Liver (tissue), 9 donors: ENCODE results near the gene NECTIN1. TPM values are rescaled to one million over a fixed set of nuclear protein-coding genes. Genes with fewer than 3 reads are reported as not detected.

ENCODE experiments used
- DNase-seq: peaks from one replicate; pipeline ENCODE4 v3.0.0-alpha.2; 2017; ENCODE audit warnings: low spot score
- H3K27ac ChIP-seq, 2 donors: one replicate each; pipeline ENCODE4 v1.7.0; 2013; ENCODE audit warnings: inconsistent platforms in 2 of 2, low read length in 2 of 2, control low read depth in 1 of 2, low read depth in 1 of 2, mild to moderate bottlenecking in 1 of 2
- H3K27me3 ChIP-seq, 4 donors: one replicate each; pipeline versions ENCODE4 v1.6.1 to v1.7.0; 2013; ENCODE audit warnings: low read length in 3 of 4, inconsistent platforms in 1 of 4, mild to moderate bottlenecking in 1 of 4, moderate library complexity in 1 of 4; ENCODE audit not compliant: control insufficient read depth in 4 of 4, insufficient read depth in 4 of 4
- H3K36me3 ChIP-seq, 4 donors: one replicate each; pipeline versions ENCODE4 v1.6.1 to v1.7.0; 2013; ENCODE audit warnings: low read length in 3 of 4, mild to moderate bottlenecking in 3 of 4, low read depth in 1 of 4, moderate library complexity in 1 of 4; ENCODE audit not compliant: control insufficient read depth in 4 of 4, insufficient read depth in 3 of 4
- H3K4me1 ChIP-seq, 4 donors: one replicate each; pipeline versions ENCODE4 v1.6.1 to v1.7.0; 2013; ENCODE audit warnings: low read length in 3 of 4, mild to moderate bottlenecking in 3 of 4, moderate library complexity in 1 of 4; ENCODE audit not compliant: control insufficient read depth in 4 of 4, insufficient read depth in 4 of 4
- H3K4me3 ChIP-seq, 3 donors: one replicate each; pipeline versions ENCODE4 v1.6.1 to v1.7.0; 2013; ENCODE audit warnings: low read length in 3 of 3, control low read depth in 1 of 3, low read depth in 1 of 3, mild to moderate bottlenecking in 1 of 3
- H3K9ac ChIP-seq, 2 donors: one replicate each; pipeline ENCODE4 v1.7.0; 2013; ENCODE audit warnings: low read length in 2 of 2, mild to moderate bottlenecking in 2 of 2, moderate library complexity in 2 of 2, control low read depth in 1 of 2, low read depth in 1 of 2
- H3K9me3 ChIP-seq, 4 donors: one replicate each; pipeline versions ENCODE4 v1.6.1 to v1.7.0; 2013; ENCODE audit warnings: low read length in 3 of 4; ENCODE audit not compliant: control insufficient read depth in 4 of 4
- EGR1 ChIP-seq, 2 donors: IDR thresholded peaks; 2 replicates each; pipeline ENCODE4 v1.6.1; 2016 to 2018; ENCODE audit warnings: antibody characterized with exemption in 2 of 2, low read depth in 2 of 2
- FOXA1 ChIP-seq: IDR thresholded peaks from 2 replicates; pipeline ENCODE4 v1.6.1; 2016; ENCODE audit warnings: antibody characterized with exemption
- GABPA ChIP-seq, 2 donors: IDR thresholded peaks in 1 of 2; conservative IDR thresholded peaks in 1 of 2; 2 replicates each; pipeline ENCODE4 v1.6.1; 2016; ENCODE audit warnings: antibody characterized with exemption in 2 of 2, mild to moderate bottlenecking in 1 of 2, moderate library complexity in 1 of 2
- HNF4A ChIP-seq, 2 donors: conservative IDR thresholded peaks; 2 replicates each; pipeline ENCODE4 v1.6.1; 2016; ENCODE audit warnings: antibody characterized with exemption in 2 of 2, mild to moderate bottlenecking in 2 of 2
- HNF4G ChIP-seq: IDR thresholded peaks from 2 replicates; pipeline ENCODE4 v1.6.1; 2016; ENCODE audit warnings: antibody characterized with exemption
- JUND ChIP-seq, 2 donors: IDR thresholded peaks; 2 replicates each; pipeline ENCODE4 v1.6.1; 2016; ENCODE audit warnings: antibody characterized with exemption in 2 of 2
- NR2F2 ChIP-seq: IDR thresholded peaks from 2 replicates; pipeline ENCODE4 v1.6.1; 2016; ENCODE audit warnings: antibody characterized with exemption
- RAD21 ChIP-seq, 2 donors: IDR thresholded peaks; 2 replicates each; pipeline ENCODE4 v1.6.1; 2016; ENCODE audit warnings: antibody characterized with exemption in 2 of 2, mild to moderate bottlenecking in 2 of 2
- TAF1 ChIP-seq: conservative IDR thresholded peaks from 2 replicates; pipeline ENCODE4 v1.6.1; 2016; ENCODE audit warnings: antibody characterized with exemption, mild to moderate bottlenecking
- YY1 ChIP-seq: IDR thresholded peaks from 2 replicates; pipeline ENCODE4 v1.6.1; 2016; ENCODE audit warnings: antibody characterized with exemption, mild to moderate bottlenecking
- WGBS: extraction: QIAGEN DNeasy Blood & Tissue Kit; methylation state at CpG from one replicate; pipeline ENCODE4 v1.1.7; 2013; 5-methylcytosine and 5-hydroxymethylcytosine counted together
- polyA plus RNA-seq, 2 donors: library from polyadenylated mRNA; stranded (reverse) in 1 of 2; unstranded in 1 of 2; fragments of 200-250 nt in 1 of 2; fragments of >200 nt in 1 of 2; fragmentation: Nextera tagmentation in 1 of 2; extraction: Ambion mirVana in 1 of 2; gene quantifications; one replicate each; pipeline versions ENCODE4 v1.2.1 to v1.2.3, GENCODE V29; 2013 to 2015
- total RNA-seq, 2 donors: library from RNA; depleted of rRNA; stranded (reverse); fragments of >200 nt; gene quantifications; one replicate each; pipeline ENCODE4 v1.2.3, GENCODE V29; 2014
- TF ChIP-seq, protein P1 (sequence below): IDR thresholded peaks from 2 replicates; pipeline ENCODE4 v1.6.1; 2016; ENCODE audit warnings: antibody characterized with exemption, mild to moderate bottlenecking
- TF ChIP-seq, protein P2 (sequence below): IDR thresholded peaks from 2 replicates; pipeline ENCODE4 v1.6.1; 2016; ENCODE audit warnings: antibody characterized with exemption
- TF ChIP-seq, protein P3 (sequence below): IDR thresholded peaks from 2 replicates; pipeline ENCODE4 v1.6.1; 2016; ENCODE audit warnings: antibody characterized with exemption
- TF ChIP-seq, protein P4 (sequence below): fragments of 150-350 bp; IDR thresholded peaks from 2 replicates; pipeline ENCODE4 v1.5.1; 2017; ENCODE audit warnings: improper control_type of control experiment, low read depth, low read length; ENCODE audit not compliant: missing input control
- donor health status: healthy.
- donor health status: healthy.
- donor health status: healthy.
- donor health status: healthy.
- donor health status: healthy.

The NECTIN1 gene
- total and polyA plus RNA-seq, 4 donors = 0.69 to 7.7 (median 5.0) TPM

DNA sequence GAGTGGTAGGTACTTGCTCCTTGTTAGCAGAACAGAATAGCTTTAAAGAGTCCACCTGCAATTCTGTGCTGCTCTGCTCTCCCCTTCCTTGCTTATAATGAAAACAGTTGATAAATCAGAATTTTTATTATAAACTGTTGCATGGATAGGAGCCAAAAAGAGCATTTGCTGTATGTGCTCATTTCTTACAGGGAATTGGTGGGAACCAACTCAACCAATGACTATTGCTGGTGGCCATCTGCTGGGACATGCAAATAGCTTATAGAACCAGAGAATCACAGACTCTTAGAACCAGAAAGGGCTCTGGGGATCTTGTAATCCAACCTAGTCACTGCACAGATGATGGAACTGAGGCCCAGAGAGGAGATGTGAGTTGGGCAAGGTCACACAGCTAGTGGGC lies 43.1 kb upstream of the NECTIN1 start:
- Histone ChIP-seq H3K36me3 (no peaks in the 10 kb centered on the region), H3K9me3 (peaks cover 0 to 3% (median 0%) of the 10 kb centered on the region in 4 donors), H3K4me3 (no peak overlapping the region), H3K4me1 (no peaks in the 10 kb centered on the region), H3K27ac (no peak overlapping the region), H3K27me3 (no peaks in the 10 kb centered on the region), H3K9ac (no peak overlapping the region)
- no peak for DNase-seq
- TF ChIP-seq JUND (IDR thresholded peaks at IDR 0.05) = no peak
- TF ChIP-seq EGR1 (IDR thresholded peaks at IDR 0.05; ENCODE audit: low read depth in 2 of 2) = no peak
- TF ChIP-seq FOXA1 = no peak
- no peak for TF ChIP-seq HNF4A (conservative IDR thresholded peaks at IDR 0.05)
- TF ChIP-seq NR2F2 = no peak
- TF ChIP-seq, protein P1, sequence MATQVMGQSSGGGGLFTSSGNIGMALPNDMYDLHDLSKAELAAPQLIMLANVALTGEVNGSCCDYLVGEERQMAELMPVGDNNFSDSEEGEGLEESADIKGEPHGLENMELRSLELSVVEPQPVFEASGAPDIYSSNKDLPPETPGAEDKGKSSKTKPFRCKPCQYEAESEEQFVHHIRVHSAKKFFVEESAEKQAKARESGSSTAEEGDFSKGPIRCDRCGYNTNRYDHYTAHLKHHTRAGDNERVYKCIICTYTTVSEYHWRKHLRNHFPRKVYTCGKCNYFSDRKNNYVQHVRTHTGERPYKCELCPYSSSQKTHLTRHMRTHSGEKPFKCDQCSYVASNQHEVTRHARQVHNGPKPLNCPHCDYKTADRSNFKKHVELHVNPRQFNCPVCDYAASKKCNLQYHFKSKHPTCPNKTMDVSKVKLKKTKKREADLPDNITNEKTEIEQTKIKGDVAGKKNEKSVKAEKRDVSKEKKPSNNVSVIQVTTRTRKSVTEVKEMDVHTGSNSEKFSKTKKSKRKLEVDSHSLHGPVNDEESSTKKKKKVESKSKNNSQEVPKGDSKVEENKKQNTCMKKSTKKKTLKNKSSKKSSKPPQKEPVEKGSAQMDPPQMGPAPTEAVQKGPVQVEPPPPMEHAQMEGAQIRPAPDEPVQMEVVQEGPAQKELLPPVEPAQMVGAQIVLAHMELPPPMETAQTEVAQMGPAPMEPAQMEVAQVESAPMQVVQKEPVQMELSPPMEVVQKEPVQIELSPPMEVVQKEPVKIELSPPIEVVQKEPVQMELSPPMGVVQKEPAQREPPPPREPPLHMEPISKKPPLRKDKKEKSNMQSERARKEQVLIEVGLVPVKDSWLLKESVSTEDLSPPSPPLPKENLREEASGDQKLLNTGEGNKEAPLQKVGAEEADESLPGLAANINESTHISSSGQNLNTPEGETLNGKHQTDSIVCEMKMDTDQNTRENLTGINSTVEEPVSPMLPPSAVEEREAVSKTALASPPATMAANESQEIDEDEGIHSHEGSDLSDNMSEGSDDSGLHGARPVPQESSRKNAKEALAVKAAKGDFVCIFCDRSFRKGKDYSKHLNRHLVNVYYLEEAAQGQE = no peak
- TF ChIP-seq GABPA (IDR thresholded peaks at IDR 0.05 in 1 of 2, conservative IDR thresholded peaks at IDR 0.05 in 1 of 2) = no peak
- no peak for TF ChIP-seq YY1
- TF ChIP-seq, protein P2, sequence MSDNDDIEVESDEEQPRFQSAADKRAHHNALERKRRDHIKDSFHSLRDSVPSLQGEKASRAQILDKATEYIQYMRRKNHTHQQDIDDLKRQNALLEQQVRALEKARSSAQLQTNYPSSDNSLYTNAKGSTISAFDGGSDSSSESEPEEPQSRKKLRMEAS = no peak

DNA sequence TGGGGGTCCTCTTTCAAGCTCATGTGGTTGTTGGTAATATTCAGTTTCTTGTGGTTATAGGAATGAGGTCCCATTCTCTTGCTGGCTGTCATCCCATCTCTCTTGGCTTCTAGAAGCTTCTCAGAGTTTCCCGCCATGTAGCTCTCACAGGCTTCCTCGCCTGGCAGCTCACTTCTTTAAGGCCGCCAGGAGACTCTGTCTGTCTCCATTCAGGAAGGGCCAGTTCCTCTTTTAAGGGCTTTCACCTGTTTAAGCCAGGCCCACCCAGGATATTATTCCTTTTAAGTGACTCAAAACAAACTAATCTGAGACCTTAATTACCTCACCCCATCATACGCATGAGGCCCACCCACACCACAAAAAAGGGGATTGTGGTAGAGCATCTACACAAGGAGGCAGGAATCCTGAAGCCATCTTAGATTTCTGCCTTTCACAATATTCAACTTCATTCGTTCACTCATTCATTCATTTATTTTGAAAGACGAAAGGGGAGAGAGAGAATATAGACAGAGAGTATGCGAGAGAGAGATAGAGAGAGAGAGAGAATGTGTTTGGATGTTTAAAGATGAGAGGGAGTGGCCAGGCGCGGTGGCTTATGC lies 42.3 kb upstream of the NECTIN1 start:
- DNase-seq = no peak
- WGBS = 89% methylated on average over 9 of the region's 9 CpGs
- Histone ChIP-seq H3K4me1 (no peaks in the 10 kb centered on the region), H3K4me3 (no peak overlapping the region), H3K27ac (no peak overlapping the region), H3K9me3 (peaks cover 0 to 3% (median 0%) of the 10 kb centered on the region in 4 donors), H3K27me3 (no peaks in the 10 kb centered on the region), H3K9ac (no peak overlapping the region), H3K36me3 (no peaks in the 10 kb centered on the region)
- no peak for TF ChIP-seq GABPA (IDR thresholded peaks at IDR 0.05 in 1 of 2, conservative IDR thresholded peaks at IDR 0.05 in 1 of 2)
- TF ChIP-seq HNF4A (conservative IDR thresholded peaks at IDR 0.05) = no peak
- TF ChIP-seq, protein P2 = no peak
- TF ChIP-seq RAD21 (IDR thresholded peaks at IDR 0.05) = no peak
- TF ChIP-seq, protein P1 = no peak
- no peak for TF ChIP-seq TAF1
- no peak for TF ChIP-seq YY1
- TF ChIP-seq, protein P3, sequence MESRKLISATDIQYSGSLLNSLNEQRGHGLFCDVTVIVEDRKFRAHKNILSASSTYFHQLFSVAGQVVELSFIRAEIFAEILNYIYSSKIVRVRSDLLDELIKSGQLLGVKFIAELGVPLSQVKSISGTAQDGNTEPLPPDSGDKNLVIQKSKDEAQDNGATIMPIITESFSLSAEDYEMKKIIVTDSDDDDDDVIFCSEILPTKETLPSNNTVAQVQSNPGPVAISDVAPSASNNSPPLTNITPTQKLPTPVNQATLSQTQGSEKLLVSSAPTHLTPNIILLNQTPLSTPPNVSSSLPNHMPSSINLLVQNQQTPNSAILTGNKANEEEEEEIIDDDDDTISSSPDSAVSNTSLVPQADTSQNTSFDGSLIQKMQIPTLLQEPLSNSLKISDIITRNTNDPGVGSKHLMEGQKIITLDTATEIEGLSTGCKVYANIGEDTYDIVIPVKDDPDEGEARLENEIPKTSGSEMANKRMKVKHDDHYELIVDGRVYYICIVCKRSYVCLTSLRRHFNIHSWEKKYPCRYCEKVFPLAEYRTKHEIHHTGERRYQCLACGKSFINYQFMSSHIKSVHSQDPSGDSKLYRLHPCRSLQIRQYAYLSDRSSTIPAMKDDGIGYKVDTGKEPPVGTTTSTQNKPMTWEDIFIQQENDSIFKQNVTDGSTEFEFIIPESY = no peak
- TF ChIP-seq EGR1 (IDR thresholded peaks at IDR 0.05; ENCODE audit: low read depth in 2 of 2) = no peak
- TF ChIP-seq, protein P4, sequence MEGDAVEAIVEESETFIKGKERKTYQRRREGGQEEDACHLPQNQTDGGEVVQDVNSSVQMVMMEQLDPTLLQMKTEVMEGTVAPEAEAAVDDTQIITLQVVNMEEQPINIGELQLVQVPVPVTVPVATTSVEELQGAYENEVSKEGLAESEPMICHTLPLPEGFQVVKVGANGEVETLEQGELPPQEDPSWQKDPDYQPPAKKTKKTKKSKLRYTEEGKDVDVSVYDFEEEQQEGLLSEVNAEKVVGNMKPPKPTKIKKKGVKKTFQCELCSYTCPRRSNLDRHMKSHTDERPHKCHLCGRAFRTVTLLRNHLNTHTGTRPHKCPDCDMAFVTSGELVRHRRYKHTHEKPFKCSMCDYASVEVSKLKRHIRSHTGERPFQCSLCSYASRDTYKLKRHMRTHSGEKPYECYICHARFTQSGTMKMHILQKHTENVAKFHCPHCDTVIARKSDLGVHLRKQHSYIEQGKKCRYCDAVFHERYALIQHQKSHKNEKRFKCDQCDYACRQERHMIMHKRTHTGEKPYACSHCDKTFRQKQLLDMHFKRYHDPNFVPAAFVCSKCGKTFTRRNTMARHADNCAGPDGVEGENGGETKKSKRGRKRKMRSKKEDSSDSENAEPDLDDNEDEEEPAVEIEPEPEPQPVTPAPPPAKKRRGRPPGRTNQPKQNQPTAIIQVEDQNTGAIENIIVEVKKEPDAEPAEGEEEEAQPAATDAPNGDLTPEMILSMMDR = no peak
- TF ChIP-seq FOXA1 = no peak
- TF ChIP-seq JUND (IDR thresholded peaks at IDR 0.05) = no peak
- TF ChIP-seq HNF4G = no peak
